SK-N-SH (cell line): ENCODE data around the gene FAM184A. TPM values are rescaled to one million over a fixed set of nuclear protein-coding genes. Genes with fewer than 3 reads are reported as not detected.

Experiments used
- CTCF ChIA-PET: fragments of 300-600, 350-600 bp; formaldehyde crosslinking; extraction: SDS; loops from one replicate; lab custom pipeline; 2021; lab: Yijun Ruan, JAX
- POLR2A ChIA-PET: fragments of 350-600 bp; sonication (Branson Sonifier 250); formaldehyde crosslinking; extraction: SDS; loops from one replicate; lab custom pipeline; 2020; ENCODE audit warnings: antibody characterized with exemption, inconsistent platforms; lab: Yijun Ruan, JAX
- DNase-seq: peaks from one replicate; pipeline ENCODE4 v3.0.0; 2012
- H2AFZ ChIP-seq: fragments of 200-600 bp; sonication (generic); 2 replicates; pipeline ENCODE4 v1.8.1; 2016; ENCODE audit warnings: antibody characterized with exemption, mild to moderate bottlenecking, low read depth
- H3F3A ChIP-seq: fragments of 200-600 bp; sonication (generic); replicated peaks from 2 replicates; pipeline ENCODE3; 2016; ENCODE audit warnings: antibody characterized with exemption, mild to moderate bottlenecking; ENCODE audit not compliant: insufficient read depth
- H3K27ac ChIP-seq, 2 experiments: fragments of 200-500 bp in 1 of 2; fragments of 200-600 bp in 1 of 2; sonication (Bioruptor generic) in 1 of 2; sonication (generic), shearing (Covaris generic) in 1 of 2; 2 replicates each; pipeline versions ENCODE4 v1.5.1 to v1.6.1; 2014 to 2016; ENCODE audit warnings: low read depth in 2 of 2, inconsistent platforms in 1 of 2, low read length in 1 of 2, mild to moderate bottlenecking in 1 of 2, mixed read lengths in 1 of 2
- H3K27me3 ChIP-seq: fragments of 200-600 bp; sonication (generic), shearing (Covaris generic); 2 replicates; pipeline ENCODE4 v1.6.1; 2016; ENCODE audit warnings: mixed run types; ENCODE audit not compliant: insufficient read depth
- H3K36me3 ChIP-seq, 2 experiments: fragments of 200-500 bp in 1 of 2; fragments of 200-600 bp in 1 of 2; sonication (Bioruptor generic) in 1 of 2; sonication (generic) in 1 of 2; replicated peaks in 1 of 2; 2 replicates each; pipeline versions ENCODE3 to v1.5.1; 2014 to 2016; ENCODE audit warnings: low read length in 1 of 2, mild to moderate bottlenecking in 1 of 2; ENCODE audit not compliant: insufficient read depth in 2 of 2, control insufficient read depth in 1 of 2
- H3K4me1 ChIP-seq, 2 experiments: fragments of 200-500 bp in 1 of 2; fragments of 200-600 bp in 1 of 2; sonication (Bioruptor generic) in 1 of 2; sonication (generic), shearing (Covaris generic) in 1 of 2; 2 replicates each; pipeline versions ENCODE4 v1.5.1 to v1.6.1; 2014 to 2016; ENCODE audit warnings: low read depth in 1 of 2, low read length in 1 of 2, mixed run types in 1 of 2; ENCODE audit not compliant: insufficient read depth in 2 of 2, control insufficient read depth in 1 of 2
- H3K4me2 ChIP-seq: fragments of 200-600 bp; sonication (generic), shearing (Covaris generic); 2 replicates; pipeline ENCODE4 v1.6.1; 2017; ENCODE audit warnings: mixed run types
- H3K4me3 ChIP-seq, 2 experiments: fragments of 200-500 bp in 1 of 2; fragments of 200-600 bp in 1 of 2; sonication (Bioruptor generic) in 1 of 2; sonication (generic), shearing (Covaris generic) in 1 of 2; 2 replicates each; pipeline versions ENCODE4 v1.5.1 to v1.8.1; 2014 to 2016; ENCODE audit warnings: low read depth in 2 of 2, inconsistent platforms in 1 of 2, low read length in 1 of 2, mild to moderate bottlenecking in 1 of 2, mixed read lengths in 1 of 2, moderate library complexity in 1 of 2
- H3K79me2 ChIP-seq: fragments of 200-600 bp; sonication (generic); 2 replicates; pipeline ENCODE4 v1.8.1; 2017; ENCODE audit warnings: mild to moderate bottlenecking; ENCODE audit not compliant: insufficient read depth
- H3K9ac ChIP-seq: fragments of 200-600 bp; sonication (generic); 2 replicates; pipeline ENCODE4 v1.6.1; 2017; ENCODE audit warnings: mixed run types
- H3K9me2 ChIP-seq: fragments of 200-600 bp; sonication (generic); 2 replicates; pipeline ENCODE4 v1.6.1; 2017; ENCODE audit warnings: mixed run types
- H3K9me3 ChIP-seq: fragments of 200-600 bp; sonication (generic); 2 replicates; pipeline ENCODE4 v1.6.1; 2017; ENCODE audit warnings: mixed run types, mild to moderate bottlenecking, moderate library complexity
- H4K20me1 ChIP-seq: fragments of 200-600 bp; sonication (generic); 2 replicates; pipeline ENCODE4 v1.6.1; 2017; ENCODE audit warnings: mild to moderate bottlenecking, mixed run types; ENCODE audit not compliant: insufficient read depth
- CTCF ChIP-seq: fragments of 200-600 bp; sonication (generic); IDR thresholded peaks from 2 replicates; pipeline ENCODE4 v1.6.1; 2017; ENCODE audit warnings: antibody characterized with exemption, mild to moderate bottlenecking, moderate library complexity
- ELF1 ChIP-seq: IDR thresholded peaks from 2 replicates; pipeline ENCODE4 v1.4.0; 2012
- NRF1 ChIP-seq: IDR thresholded peaks from 2 replicates; pipeline ENCODE4 v1.6.1; 2012; ENCODE audit warnings: low read depth, mild to moderate bottlenecking, low read length
- RCOR1 ChIP-seq: fragments of 150-350 bp; IDR thresholded peaks from 2 replicates; pipeline ENCODE4 v1.6.1; 2017; ENCODE audit warnings: antibody characterized with exemption, low read length
- RXRA ChIP-seq: IDR thresholded peaks from 2 replicates; pipeline ENCODE4 v1.4.0; 2012; ENCODE audit warnings: low read depth, mild to moderate bottlenecking, borderline replicate concordance
- TAF1 ChIP-seq: IDR thresholded peaks from 2 replicates; pipeline ENCODE4 v1.6.1; 2012; ENCODE audit warnings: low read depth, mild to moderate bottlenecking, low read length, moderate library complexity, borderline replicate concordance
- TCF12 ChIP-seq: IDR thresholded peaks from 2 replicates; pipeline ENCODE4 v1.4.0; 2012
- ZBTB33 ChIP-seq: IDR thresholded peaks from 2 replicates; pipeline ENCODE4 v1.4.0; 2012; ENCODE audit warnings: low read depth, borderline replicate concordance
- WGBS: methylation state at CpG from one replicate; pipeline ENCODE4 v1.1.6; 2017; ENCODE audit warnings: low lambda C conversion rate; 5-methylcytosine and 5-hydroxymethylcytosine counted together
- polyA plus RNA-seq, 3 experiments: library from polyadenylated mRNA; depleted of rRNA; stranded (reverse); fragments of >200 nt; gene quantifications; 2 replicates each; pipeline ENCODE4 v1.2.3, GENCODE V29; 2012

FAM184A gene
- polyA plus RNA-seq, 1 of the 3 experiments (the other 2 are of a cell fraction) = 0.38 TPM

- DNase-seq = no peak
- Histone ChIP-seq H3K9me2 (no peaks in the 10 kb centered on the region; the same call in 1 of the 2 replicates), H3K36me3 (no peaks in the 10 kb centered on the region), H2AFZ (no peak overlapping the region), H3K4me3 (no peak overlapping the region), H3K27me3 (no peaks in the 10 kb centered on the region)
- TF ChIP-seq CTCF = no peak
- TF ChIP-seq NRF1 = no peak
- no peak for TF ChIP-seq ELF1
- no peak for TF ChIP-seq TAF1
- no peak for TF ChIP-seq ZBTB33
- no peak for TF ChIP-seq RCOR1
- no peak for TF ChIP-seq TCF12
- TF ChIP-seq, all 33 proteins: peak for 0
- Histone ChIP-seq H3K79me2 (no peaks in the 10 kb centered on the region), H3K9me3 (no peaks in the 10 kb centered on the region; the same call in 1 of the 2 replicates), H3K4me1 (no peaks in the 10 kb centered on the region), H4K20me1 (no peaks in the 10 kb centered on the region), H3K27ac (no peak overlapping the region), H3K4me2 (no peak overlapping the region), H3F3A (no peaks in the 10 kb centered on the region), H3K9ac (no peak overlapping the region)
- ChIA-PET POLR2A (no interaction called here), CTCF (interaction anchor here (8.2 kb wide), 1 partner anchor 145 kb away, joined by 74 read pairs; no protein-coding TSS in a partner anchor)
- 70% methylated on average over 2 of the region's 2 CpGs for WGBS
These were observed 112.6 kb downstream of the FAM184A start for GRCh38 chr6:118965843-118966370.

- no peak for DNase-seq
- H3K4me2 ChIP-seq = no peak overlapping the region
- ChIA-PET POLR2A (no interaction called here), CTCF (interaction anchor here (8.2 kb wide), 1 partner anchor 145 kb away, joined by 74 read pairs; no protein-coding TSS in a partner anchor)
- H3K79me2 ChIP-seq = no peaks in the 10 kb centered on the region
- 90% methylated on average over 3 of the region's 3 CpGs for WGBS
- no peaks in the 10 kb centered on the region for H3K27me3 ChIP-seq
- H2AFZ ChIP-seq = no peak overlapping the region
- H3K9me3 ChIP-seq = no peaks in the 10 kb centered on the region; the same call in 1 of the 2 replicates
- no peaks in the 10 kb centered on the region for H3K36me3 ChIP-seq
- H4K20me1 ChIP-seq = no peaks in the 10 kb centered on the region
- no peak overlapping the region for H3K9ac ChIP-seq
- no peaks in the 10 kb centered on the region for H3F3A ChIP-seq
- no peak overlapping the region for H3K27ac ChIP-seq
- H3K4me1 ChIP-seq = no peaks in the 10 kb centered on the region
- H3K9me2 ChIP-seq = no peaks in the 10 kb centered on the region; the same call in 1 of the 2 replicates
- TF ChIP-seq RXRA = no peak
- no peak overlapping the region for H3K4me3 ChIP-seq
These were observed 113.1 kb downstream of the FAM184A start for GRCh38 chr6:118965371-118965770.
